HG03135 (cell line): ENCODE measurements around the gene RRM1.
A peak's percentile ranks its signal among the peaks of the same experiment; 100 is the strongest.
"Not testable (repeated sequence)": the region's sequence is repeated elsewhere in the genome, so short reads cannot be mapped to it uniquely, and the experiment has no call there.

Source experiments
- ATAC-seq: cut with Tn5 transposase; IDR thresholded peaks from one replicate; pipeline ENCODE4 v1.9.1; 2021; ENCODE audit warnings: mild to moderate bottlenecking, moderate library complexity; ENCODE audit not compliant: unreplicated experiment

The RRM1 gene

DNA sequence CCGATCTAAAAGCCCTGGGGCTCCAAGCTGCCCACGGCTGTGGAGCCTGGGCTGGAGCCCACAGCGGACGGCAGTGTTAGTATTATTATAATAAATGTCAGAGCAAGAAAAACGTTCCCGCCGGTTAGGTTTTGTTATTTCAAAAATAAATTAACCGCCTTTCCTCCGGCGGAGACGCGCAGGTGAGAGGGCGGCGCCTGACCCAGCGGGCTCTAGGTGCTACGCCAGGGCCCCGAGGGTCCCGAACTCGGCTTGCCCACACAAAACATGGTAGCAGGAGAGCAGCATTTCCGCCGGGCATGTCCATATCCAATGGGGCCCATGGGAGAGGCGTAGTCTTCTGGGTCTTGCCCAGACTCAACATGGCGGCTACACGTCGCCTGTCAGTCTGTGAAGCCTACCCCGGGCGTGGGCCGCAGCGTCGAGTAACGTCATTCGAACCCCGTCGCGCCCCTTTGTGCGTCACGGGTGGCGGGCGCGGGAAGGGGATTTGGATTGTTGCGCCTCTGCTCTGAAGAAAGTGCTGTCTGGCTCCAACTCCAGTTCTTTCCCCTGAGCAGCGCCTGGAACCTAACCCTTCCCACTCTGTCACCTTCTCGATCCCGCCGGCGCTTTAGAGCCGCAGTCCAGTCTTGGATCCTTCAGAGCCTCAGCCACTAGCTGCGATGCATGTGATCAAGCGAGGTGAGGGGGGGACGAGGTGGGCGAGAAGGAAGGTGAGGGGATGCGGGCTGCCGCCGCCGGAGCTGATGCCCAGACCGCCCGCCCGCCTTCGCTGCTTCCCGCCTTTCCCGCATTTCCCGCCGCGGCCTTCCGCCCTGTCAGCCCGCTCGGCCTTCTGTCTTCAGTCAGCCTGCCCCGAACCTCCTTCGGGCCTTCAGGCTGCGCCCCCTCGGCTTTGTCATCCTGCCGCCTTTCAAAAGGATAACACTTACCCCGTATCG, at the start of gene RRM1:
TSS of gene RRM1 (plus strand) at position 452 of the 944 bp plus-strand sequence. CDS start at position 666, 214 bp downstream.
- ATAC-seq, result peak; percentile 95

DNA sequence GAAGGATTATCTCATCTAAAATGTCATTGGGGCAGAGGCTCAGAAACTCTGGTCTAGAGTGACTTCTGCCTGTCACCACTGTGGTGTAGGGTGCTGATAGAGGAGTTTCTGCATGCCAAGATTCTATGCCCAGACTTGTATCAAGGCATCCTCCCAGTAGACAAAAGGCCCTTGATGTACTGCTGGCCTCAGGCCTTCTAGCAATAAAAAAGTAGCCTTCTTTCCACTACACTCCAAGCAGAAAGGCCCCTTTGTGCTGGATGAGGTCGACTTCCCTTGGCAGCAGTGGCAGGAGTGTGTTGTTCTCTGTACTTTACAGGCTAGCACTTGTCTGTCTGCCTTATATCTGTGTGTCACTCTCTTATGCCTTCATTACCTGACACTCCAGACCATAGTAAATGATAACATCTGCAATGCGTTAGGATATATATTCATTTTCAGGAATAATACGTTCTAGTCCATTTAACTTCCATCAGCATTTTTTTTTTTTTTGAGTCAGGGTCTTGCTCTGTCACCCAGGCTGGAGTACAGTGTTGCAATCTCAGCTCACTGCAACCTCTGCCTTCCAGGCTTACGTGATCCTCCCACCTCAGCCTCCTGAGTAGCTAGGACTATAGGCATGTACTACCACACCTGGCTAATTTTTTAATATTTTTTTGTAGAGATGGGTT, 49.5 kb upstream of the RRM1 start:
- no peak for ATAC-seq

DNA sequence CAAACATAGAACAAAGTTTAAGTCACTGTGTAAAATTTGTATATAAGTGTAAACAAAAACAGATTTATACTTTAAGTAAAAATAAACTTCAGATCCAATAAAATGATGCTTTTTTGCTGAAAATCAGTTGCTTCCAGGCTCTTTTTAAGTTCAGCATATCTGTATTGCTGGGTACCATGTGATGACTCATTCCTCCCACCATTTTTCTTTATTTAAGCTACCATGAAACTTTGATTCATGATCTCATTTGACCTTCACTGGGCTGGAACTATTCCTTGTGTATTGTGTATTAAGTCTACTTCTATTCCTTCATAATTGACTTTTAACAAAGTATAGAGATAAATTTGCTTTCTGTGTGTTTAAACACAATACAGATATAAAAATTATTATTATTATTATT, 46.3 kb upstream of the RRM1 start:
- ATAC-seq, result no peak

- no peak for ATAC-seq
These were observed 45.6 kb upstream of the RRM1 start for GRCh38 chr11:4049006-4049405.

GRCh38 chr11:4050138-4050537, 44.5 kb upstream of the RRM1 start:
- no peak for ATAC-seq

- ATAC-seq, result not testable (repeated sequence)
These were observed 41.4 kb upstream of the RRM1 start for GRCh38 chr11:4053200-4053599.

- no peak for ATAC-seq
These were observed 40.0 kb upstream of the RRM1 start for GRCh38 chr11:4054643-4055042.

DNA sequence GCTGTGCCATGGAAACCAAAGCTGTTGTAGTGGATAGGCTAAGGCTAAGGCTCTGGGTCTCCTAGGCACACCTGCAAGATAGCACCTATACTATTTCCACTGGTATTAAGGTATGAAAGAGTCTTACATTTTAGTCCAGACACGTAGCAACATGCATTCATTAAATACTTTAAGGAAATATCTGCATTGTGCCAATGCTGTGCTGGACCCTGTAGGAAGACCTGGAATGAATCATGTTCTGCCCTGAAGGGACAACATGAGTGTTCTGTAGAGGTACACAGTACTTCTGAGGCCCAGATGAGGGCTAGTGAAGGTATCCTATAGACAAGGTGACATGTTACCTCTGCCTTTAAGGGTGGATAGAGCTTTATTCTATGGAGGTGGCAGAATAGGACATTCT, 35.2 kb upstream of the RRM1 start:
- ATAC-seq, result no peak

DNA sequence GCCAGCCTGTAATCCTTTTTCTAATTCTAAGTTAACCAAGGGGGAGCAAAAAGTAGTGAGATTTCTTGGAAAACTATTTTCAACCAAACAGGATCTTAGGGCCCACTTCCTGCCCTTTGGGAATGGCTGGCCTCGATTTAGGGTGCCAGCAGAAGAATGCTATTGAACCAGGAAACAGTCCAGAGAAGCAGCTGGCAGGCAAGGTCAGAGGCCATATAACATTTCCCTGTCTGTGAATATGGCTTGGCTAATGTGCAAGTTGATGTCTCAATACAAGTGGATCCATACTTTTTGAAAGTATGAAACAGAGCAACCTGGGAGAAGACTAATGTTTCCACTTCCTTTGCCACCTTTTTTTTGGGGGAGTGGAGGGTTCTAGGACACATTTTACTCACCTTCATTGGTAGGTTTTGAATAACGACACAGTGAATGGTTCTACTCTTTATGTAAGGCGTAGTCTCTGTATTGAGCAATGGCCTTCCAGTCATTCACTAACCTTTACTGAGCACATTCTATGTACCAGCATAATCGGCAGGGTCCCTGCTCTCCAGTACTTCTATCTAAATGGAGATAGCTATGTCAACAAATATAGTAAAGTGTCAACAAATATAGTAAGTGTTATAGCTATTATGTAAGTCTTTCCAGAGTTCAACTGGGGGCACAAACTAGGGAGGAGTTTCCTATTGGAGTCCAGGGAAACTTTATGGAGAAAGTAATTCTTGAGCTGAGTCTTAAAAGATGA, 34.2 kb upstream of the RRM1 start:
- ATAC-seq, result no peak

- no peak for ATAC-seq
These were observed 32.9 kb upstream of the RRM1 start for GRCh38 chr11:4061700-4062099.

- no peak for ATAC-seq
These were observed 31.3 kb upstream of the RRM1 start for GRCh38 chr11:4063348-4063747.

DNA sequence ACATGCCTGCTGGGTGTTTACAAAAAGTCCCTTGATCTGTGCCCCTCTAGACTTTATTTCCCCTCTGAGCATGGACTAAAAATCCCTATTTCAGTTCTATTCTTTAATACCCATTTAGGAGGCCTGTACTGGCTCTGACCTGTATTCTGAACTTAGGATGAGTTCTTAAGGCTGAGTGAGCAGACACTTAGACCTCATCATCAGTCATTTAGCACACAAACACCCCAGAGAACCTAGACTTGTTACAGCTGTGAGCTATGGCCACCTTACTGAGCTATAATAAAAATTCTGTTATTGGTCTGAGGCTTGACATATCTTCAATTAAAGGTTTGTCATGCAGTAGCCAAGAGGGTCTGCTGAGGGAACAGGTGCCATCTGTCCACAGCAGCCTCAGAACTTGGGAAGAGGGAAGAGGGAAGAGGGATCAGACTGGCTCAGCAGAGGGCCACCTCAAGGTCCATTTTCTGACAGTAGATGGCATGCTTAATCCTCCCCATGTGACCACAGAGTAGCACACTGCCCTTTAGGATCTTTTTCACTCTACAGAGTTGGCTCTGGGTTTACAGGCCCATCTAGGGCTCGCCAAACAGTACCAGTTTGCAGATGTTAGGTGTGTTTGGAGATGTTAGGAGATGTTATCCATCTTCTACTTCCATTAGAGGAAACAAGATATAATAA, 30.2 kb upstream of the RRM1 start:
- no peak for ATAC-seq

GRCh38 chr11:4065086-4065485, 29.5 kb upstream of the RRM1 start:
- ATAC-seq, result no peak

GRCh38 chr11:4065601-4066377, 28.8 kb upstream of the RRM1 start:
- ATAC-seq, result no peak

- no peak for ATAC-seq
These were observed 27.7 kb upstream of the RRM1 start for GRCh38 chr11:4066910-4067309.

- no peak for ATAC-seq
These were observed 25.6 kb upstream of the RRM1 start for GRCh38 chr11:4068962-4069361.

DNA sequence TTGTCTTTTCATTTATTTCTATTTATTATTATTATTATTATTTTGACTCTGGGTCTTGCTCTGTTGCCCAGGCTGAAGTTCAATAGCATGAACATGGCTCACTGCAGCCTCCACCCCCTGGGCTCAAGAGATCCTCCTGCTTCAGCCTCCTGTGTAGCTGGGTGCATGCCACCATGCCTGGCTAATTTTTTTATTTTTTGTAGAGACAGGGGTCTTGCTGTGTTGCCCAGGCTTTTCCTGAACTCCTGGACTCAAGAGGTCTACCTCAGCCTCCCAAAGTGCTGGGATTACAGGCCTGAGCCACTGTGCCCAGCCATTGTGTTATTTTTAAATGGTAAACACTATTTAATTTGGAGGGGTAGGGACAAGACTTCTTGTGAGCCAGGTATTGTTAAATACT, 23.3 kb upstream of the RRM1 start:
- ATAC-seq, result no peak

- ATAC-seq, result no peak
These were observed 22.7 kb upstream of the RRM1 start for GRCh38 chr11:4071914-4072313.

- ATAC-seq, result no peak
These were observed 21.8 kb upstream of the RRM1 start for GRCh38 chr11:4072668-4073285.

DNA sequence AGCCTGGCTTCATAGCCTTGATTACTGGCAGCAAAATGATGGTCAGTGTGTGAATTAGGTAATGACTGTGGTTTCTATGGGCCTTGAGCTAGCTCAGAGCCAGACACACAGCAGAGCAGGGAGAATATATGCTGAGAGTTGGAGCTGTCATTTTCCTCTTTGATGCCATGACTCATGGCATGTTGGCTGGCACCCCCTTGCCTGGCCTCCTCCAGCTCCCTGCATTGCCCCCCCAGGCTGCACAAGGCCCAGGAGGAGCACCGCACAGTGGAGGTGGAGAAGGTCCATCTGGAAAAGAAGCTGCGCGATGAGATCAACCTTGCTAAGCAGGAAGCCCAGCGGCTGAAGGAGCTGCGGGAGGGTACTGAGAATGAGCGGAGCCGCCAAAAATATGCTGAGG, 20.3 kb upstream of the RRM1 start:
- ATAC-seq, result no peak
